ENCODE results near the gene DNAJC9.
"Not testable (repeated sequence)": the region's sequence is repeated elsewhere in the genome, so short reads cannot be mapped to it uniquely, and the experiment has no call there.

Gene DNAJC9

GRCh38 chr10:73246646-73247508 lies at the start of gene DNAJC9:
Gene DNAJC9, minus strand, starts transcription at chr10:73247255. Its CDS starts 66 bp downstream, at chr10:73247189.
- DNase-seq (ENCODE audit: low read depth, low spot score): peak; percentile 98

DNA sequence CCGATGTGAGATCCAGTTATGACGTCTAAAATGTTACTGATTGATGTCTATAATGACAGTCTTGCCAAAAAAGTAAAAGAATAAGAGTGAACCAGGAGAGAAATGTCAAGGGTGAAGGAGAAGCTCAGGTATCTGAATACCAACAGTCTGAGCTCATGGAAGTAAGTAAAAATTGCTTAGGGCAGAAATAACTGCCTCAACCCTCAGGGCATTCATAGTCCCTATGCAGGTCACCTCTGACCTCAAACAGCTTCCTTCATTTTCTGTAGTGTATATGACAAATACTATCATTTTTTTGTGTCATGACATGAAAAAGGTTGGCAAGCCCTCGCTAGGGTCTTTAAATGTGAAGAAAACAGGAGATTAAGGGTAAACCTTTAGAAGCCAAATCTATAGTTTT lies 46.4 kb upstream of the DNAJC9 start:
- DNase-seq (ENCODE audit: low read depth, low spot score): no peak

DNA sequence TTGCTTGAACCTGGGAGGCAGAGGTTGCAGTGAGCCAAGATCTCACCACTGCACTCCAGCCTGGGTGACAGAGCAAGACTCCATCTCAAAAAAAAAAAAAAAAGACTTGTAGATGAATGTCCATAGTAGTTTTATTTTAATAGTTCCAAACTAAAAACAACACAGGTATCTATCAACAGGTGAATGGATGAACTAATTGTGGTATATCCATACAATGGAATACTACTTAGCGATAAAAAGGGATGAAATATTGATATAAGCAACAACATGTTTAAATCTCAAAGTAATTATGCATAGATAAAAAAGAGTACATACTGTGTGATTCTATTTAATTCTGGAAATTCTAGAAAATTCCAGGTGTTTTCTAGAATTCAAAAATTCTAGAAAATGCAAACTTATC lies 42.9 kb upstream of the DNAJC9 start:
- no peak for DNase-seq (ENCODE audit: low read depth, low spot score)

DNA sequence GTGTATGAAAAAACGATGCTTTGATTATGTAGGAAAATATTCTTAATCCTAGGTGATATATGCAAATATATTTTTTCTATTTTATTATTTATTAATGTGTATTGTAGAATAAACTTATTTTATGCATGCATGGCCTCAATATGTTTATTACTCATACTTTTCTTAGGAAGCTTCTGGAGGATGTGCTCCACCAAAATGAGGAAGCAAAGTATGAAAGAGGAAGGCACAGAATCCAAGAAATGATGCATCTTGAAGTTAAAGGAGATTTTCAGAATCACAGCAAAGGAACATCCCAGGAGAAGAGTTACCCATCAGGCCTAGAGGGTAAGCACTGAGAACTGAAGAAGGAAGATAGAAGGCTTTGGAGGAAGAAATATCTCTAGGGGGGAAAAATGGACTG lies 40.4 kb upstream of the DNAJC9 start:
- DNase-seq (ENCODE audit: low read depth, low spot score): no peak

- no peak for DNase-seq (ENCODE audit: low read depth, low spot score)
These were observed 34.0 kb upstream of the DNAJC9 start for GRCh38 chr10:73281097-73281496.

GRCh38 chr10:73264423-73264822 lies 17.4 kb upstream of the DNAJC9 start:
- DNase-seq (ENCODE audit: low read depth, low spot score): no peak

GRCh38 chr10:73263693-73264347 lies 16.8 kb upstream of the DNAJC9 start:
- DNase-seq (ENCODE audit: low read depth, low spot score): peak; percentile 33

DNA sequence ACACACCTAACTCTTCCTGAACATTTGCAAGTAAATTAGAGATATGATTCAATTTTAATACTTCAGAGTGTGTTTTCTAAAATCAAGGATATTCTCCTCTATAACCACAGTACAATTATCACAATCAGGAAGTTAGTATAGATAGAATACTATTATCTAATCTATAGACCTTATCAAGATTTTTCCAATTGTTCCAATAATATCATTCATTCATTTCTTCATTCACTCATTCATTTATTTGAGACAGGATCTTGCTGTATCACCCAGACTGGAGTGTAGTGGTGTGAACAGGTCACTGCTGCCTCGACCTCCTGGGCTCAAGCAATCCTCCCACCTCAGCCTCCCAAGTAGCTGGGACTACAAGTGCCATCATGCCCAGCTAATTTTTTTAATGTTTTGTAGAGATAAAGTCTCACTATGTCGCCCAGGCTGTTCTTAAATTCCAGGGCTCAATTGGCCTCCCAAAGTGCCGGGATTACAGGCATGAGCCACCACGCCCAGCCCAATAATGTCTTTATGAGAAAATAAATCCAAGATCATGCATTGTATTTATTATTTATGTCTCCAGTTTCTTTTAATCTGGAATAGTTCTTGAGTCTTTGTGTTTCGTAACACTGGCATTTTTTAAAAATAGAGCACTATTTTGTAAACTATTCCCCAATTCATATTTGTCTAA lies 16.0 kb upstream of the DNAJC9 start:
- DNase-seq (ENCODE audit: low read depth, low spot score): no peak

DNA sequence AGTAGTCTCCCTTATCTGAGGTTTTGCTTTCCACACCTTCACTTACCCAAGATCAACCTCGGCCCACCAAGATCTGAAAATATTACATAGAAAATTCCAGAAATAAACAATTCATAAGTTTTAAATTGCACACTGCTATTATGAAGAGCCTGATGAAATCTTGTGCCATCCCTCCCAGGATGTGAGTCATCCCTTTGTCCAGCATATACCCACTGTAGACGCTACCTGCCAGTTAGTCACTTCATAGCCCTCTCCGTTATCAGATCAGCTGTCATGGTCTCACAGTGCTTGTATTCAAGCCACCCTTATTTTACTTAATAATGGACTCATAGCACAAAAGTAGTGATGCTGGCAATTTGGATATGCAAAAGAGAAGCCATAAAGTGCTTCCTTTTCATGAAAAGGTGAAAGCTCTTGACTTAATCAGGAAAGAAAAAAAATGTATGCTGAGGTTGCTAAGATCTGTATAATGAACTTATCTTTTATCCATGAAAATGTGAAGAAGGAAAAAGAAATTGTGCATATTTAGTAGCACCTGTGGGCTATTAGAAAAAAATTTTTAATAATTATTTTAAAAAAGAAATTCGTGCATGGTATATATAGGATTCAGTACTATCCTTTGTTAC lies 15.2 kb upstream of the DNAJC9 start:
- DNase-seq (ENCODE audit: low read depth, low spot score): peak; percentile 51

- DNase-seq (ENCODE audit: low read depth, low spot score): no peak
These were observed 14.4 kb upstream of the DNAJC9 start for GRCh38 chr10:73261362-73261995.

GRCh38 chr10:73258612-73259011 lies 11.6 kb upstream of the DNAJC9 start:
- DNase-seq (ENCODE audit: low read depth, low spot score): not testable (repeated sequence)

DNA sequence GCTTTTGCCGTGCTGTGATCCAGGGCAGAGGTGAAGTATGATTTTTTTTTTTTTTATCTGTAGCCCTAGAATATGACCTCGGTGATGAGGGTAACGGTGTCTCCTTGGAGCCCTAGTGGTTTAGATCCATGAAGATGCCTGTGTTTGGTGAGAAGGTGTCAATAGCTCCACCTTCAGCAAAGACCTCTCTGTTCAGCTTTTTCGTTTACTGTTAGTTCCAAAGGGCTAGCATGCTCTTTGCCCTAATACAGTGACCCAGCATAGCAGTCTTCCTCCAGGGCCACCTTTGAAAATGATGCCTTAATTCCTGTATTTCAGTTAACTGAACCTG lies 6.1 kb upstream of the DNAJC9 start:
- no peak for DNase-seq (ENCODE audit: low read depth, low spot score)

GRCh38 chr10:73252445-73253224 lies 5.6 kb upstream of the DNAJC9 start, which contains the start of gene MRPS16:
Gene MRPS16, minus strand, starts transcription at chr10:73252644. Its CDS starts 162 bp downstream, at chr10:73252482.
- peak; percentile 97 for DNase-seq (ENCODE audit: low read depth, low spot score)

DNA sequence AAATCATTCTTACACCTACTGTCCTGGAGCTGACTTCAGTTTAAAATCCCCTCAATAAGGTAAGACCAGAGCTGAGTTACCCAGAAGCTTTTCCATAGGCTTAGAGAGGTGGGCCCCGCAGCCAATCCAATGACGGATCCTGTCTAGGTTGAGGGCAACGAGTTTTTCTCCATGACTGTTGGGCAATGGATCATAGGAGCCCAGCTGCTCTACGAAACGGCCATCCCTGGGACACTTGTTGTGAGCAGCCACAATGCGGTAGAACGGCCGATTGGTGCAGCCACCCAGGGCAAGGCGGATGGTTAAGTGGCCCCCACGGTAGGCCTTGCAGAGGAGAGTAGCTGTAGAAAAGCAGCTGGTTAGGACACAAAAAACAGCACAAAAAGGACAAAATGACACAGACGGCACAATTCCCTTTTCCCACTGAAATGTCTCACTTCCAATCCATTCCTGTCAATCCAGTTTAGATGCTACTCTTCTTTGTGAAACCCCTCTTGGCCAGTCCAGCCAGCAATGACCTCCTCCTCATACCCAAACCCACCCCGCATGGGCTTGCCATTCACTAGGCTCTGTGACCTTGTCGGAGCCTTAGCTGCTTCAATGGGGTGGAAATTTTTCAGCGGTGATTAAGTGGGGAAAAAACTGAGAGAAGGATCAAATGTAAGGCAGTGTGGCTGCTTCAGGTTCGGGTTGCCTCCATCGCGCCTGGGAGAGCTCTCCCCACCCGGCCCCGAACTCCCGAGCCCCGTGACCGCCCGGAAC lies 4.8 kb upstream of the DNAJC9 start:
- DNase-seq (ENCODE audit: low read depth, low spot score): peak; percentile 23

- no peak for DNase-seq (ENCODE audit: low read depth, low spot score)
These were observed 1.2 kb upstream of the DNAJC9 start for GRCh38 chr10:73248259-73248724.

DNA sequence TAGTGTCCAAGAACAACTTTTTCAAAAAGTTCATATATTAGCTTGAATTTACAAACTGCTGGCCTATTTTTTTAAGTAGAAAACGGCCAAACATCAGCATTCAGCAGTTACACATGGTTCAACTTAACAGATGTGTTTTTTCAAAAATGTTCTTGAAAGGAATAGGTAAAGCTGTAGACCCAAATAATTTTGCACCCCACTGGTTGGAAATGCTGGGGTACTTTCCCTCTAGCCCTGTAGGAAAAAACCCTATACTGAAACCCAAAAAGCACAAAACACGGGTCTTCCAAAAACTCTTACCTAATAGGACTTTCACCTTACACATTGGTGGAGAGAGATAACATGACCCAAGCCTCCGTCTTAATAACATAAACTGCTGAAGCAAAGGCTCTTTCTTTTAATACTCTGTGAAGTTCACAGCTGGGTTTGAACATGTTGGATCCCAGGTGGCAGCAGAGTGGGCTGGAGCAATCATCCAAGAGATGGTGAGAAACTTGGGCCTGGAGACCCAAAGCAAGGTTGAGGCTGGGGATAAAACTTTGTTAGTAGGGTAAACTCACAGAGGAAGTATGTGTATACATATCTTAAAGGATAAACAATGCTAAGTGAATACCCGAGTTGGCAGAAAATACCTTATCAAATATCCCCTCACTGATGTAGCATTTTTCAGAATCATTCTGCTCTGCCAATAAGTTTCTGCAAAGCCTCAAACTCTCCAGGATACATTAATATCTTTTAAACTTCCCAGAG lies 629 bp upstream of the DNAJC9 start:
- DNase-seq (ENCODE audit: low read depth, low spot score): no peak

- peak; percentile 20 for DNase-seq (ENCODE audit: low read depth, low spot score)
These were observed 771 bp downstream of the DNAJC9 start for GRCh38 chr10:73246322-73246645.

DNA sequence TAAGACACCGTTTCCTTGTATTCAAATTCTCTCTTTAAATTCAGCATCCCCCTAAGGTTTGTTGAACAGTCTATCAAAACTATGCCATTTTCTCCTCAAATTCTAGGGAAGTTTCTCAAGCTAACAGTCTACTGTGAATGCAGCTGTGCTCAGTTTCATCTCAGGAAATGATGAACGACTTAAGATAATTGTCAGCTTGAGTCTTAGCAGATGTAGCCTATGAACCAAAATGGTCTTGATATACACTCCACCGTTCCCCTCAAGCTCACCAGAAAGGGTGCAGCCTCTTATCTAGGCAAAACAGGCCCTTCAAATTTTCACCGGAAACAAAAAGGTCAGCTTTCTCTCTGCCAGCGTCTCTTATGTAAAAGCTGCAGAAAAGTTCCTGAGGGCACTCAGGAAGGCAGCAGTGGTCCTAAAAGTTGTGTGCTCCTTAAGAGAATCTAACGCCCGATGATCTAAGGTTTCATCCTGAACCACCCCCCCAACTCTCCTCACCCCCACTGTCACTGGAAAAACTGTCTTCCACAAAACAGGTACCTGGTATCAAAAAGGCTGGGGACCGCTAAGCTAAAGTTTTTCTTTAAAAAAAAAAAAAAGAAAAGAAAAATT lies 2.1 kb downstream of the DNAJC9 start:
- DNase-seq (ENCODE audit: low read depth, low spot score): no peak

- DNase-seq (ENCODE audit: low read depth, low spot score): no peak
These were observed 7.1 kb downstream of the DNAJC9 start for GRCh38 chr10:73239908-73240307.

All from astrocyte of the hippocampus (primary cell).